Parathyroid adenoma (tissue), 2 donors: ENCODE results near the gene B4GALNT4.
A peak's percentile ranks its signal among the peaks of the same experiment; 100 is the strongest.

Experiments used
- H2AFZ ChIP-seq: fragments of 300-600 bp; sonication (generic); one replicate; pipeline ENCODE4 v1.7.0; 2017; ENCODE audit warnings: antibody characterized with exemption, mild to moderate bottlenecking
- H3K27ac ChIP-seq: fragments of 300-600 bp; sonication (generic); one replicate; pipeline ENCODE4 v1.7.0; 2017
- H3K27me3 ChIP-seq: fragments of 300-600 bp; sonication (generic); one replicate; pipeline ENCODE4 v1.7.0; 2017; ENCODE audit warnings: low read length; ENCODE audit not compliant: control insufficient read depth, insufficient read depth
- H3K36me3 ChIP-seq: fragments of 300-600 bp; sonication (generic); one replicate; pipeline ENCODE4 v1.7.0; 2017; ENCODE audit warnings: low read length; ENCODE audit not compliant: control insufficient read depth, insufficient read depth
- H3K4me1 ChIP-seq: fragments of 300-600 bp; sonication (generic); one replicate; pipeline ENCODE4 v1.7.0; 2017; ENCODE audit warnings: control low read depth
- H3K4me2 ChIP-seq: fragments of 300-600 bp; sonication (generic); one replicate; pipeline ENCODE4 v1.7.0; 2017; ENCODE audit warnings: low read length
- H3K4me3 ChIP-seq: fragments of 300-600 bp; sonication (generic); one replicate; pipeline ENCODE4 v1.7.0; 2017; ENCODE audit warnings: low read depth, low read length
- H3K79me2 ChIP-seq: fragments of 300-600 bp; sonication (generic); one replicate; pipeline ENCODE4 v1.7.0; 2017; ENCODE audit warnings: control low read depth
- H3K9ac ChIP-seq: fragments of 300-600 bp; sonication (generic); one replicate; pipeline ENCODE4 v1.7.0; 2017; ENCODE audit warnings: mild to moderate bottlenecking
- H3K9me3 ChIP-seq: fragments of 300-600 bp; sonication (generic); one replicate; pipeline ENCODE4 v1.7.0; 2017; ENCODE audit warnings: low read length; ENCODE audit not compliant: control insufficient read depth
- CTCF ChIP-seq: fragments of 300-600 bp; sonication (generic); IDR thresholded peaks from one replicate; pipeline ENCODE4 v1.7.0; 2017; ENCODE audit warnings: antibody characterized with exemption, mild to moderate bottlenecking
- donor health status: primary hyperparathyroidism.

Gene B4GALNT4

GRCh38 chr11:413120-414081, 44.1 kb downstream of the B4GALNT4 start:
- no peak overlapping the region for H3K4me3 ChIP-seq
- H3K79me2 ChIP-seq = no peaks in the 10 kb centered on the region
- H3K4me2 ChIP-seq = no peak overlapping the region
- TF ChIP-seq CTCF = no peak
- H3K27me3 ChIP-seq = no peaks in the 10 kb centered on the region
- no peaks in the 10 kb centered on the region for H3K9me3 ChIP-seq
- no peak overlapping the region for H3K9ac ChIP-seq
- no peaks in the 10 kb centered on the region for H3K36me3 ChIP-seq
- H3K4me1 ChIP-seq = no peaks in the 10 kb centered on the region
- no peak overlapping the region for H3K27ac ChIP-seq
- H2AFZ ChIP-seq = no peak overlapping the region

- H3K4me1 ChIP-seq = no peaks in the 10 kb centered on the region
- no peaks in the 10 kb centered on the region for H3K79me2 ChIP-seq
- H3K4me3 ChIP-seq = peak overlapping the region; percentile 16
- H3K9me3 ChIP-seq = no peaks in the 10 kb centered on the region
- H3K4me2 ChIP-seq = no peak overlapping the region
- no peaks in the 10 kb centered on the region for H3K27me3 ChIP-seq
- H2AFZ ChIP-seq = no peak overlapping the region
- no peak overlapping the region for H3K9ac ChIP-seq
- H3K36me3 ChIP-seq = no peaks in the 10 kb centered on the region
- H3K27ac ChIP-seq = no peak overlapping the region
- TF ChIP-seq CTCF = no peak
These were observed 45.1 kb downstream of the B4GALNT4 start for GRCh38 chr11:414318-414857.

GRCh38 chr11:415640-416041, 46.3 kb downstream of the B4GALNT4 start:
- no peak overlapping the region for H3K9ac ChIP-seq
- H3K79me2 ChIP-seq = no peaks in the 10 kb centered on the region
- H3K36me3 ChIP-seq = no peaks in the 10 kb centered on the region
- peak overlapping the region; percentile 51 for H3K4me3 ChIP-seq
- peak overlapping the region; percentile 73 for H3K4me2 ChIP-seq
- TF ChIP-seq CTCF = no peak
- H3K27ac ChIP-seq = no peak overlapping the region
- H3K9me3 ChIP-seq = no peaks in the 10 kb centered on the region
- no peaks in the 10 kb centered on the region for H3K4me1 ChIP-seq
- no peak overlapping the region for H2AFZ ChIP-seq
- no peaks in the 10 kb centered on the region for H3K27me3 ChIP-seq

- Histone ChIP-seq H3K9ac (no peak overlapping the region), H3K4me1 (no peaks in the 10 kb centered on the region)
These were observed 46.9 kb downstream of the B4GALNT4 start for GRCh38 chr11:416051-416756.

More at GRCh38 chr11:416051-416756, 46.9 kb downstream of the B4GALNT4 start:
- Histone ChIP-seq H2AFZ (peak overlapping the region; percentile 73), H3K4me2 (peak overlapping the region; percentile 73), H3K27me3 (no peaks in the 10 kb centered on the region), H3K27ac (peak overlapping the region; percentile 54), H3K79me2 (no peaks in the 10 kb centered on the region), H3K9me3 (no peaks in the 10 kb centered on the region), H3K4me3 (peak overlapping the region; percentile 51), H3K36me3 (no peaks in the 10 kb centered on the region)
- no peak for TF ChIP-seq CTCF
